Measurements from ENCODE around the gene RAET1G. TPM values are rescaled to one million over a fixed set of nuclear protein-coding genes. Genes with fewer than 3 reads are reported as not detected.

Gene RAET1G
- total RNA-seq, 1 donor from 2014 or later: not detected

- Histone ChIP-seq H3K4me3 (ENCODE audit: low read length in 3 of 3) (no peak overlapping the region), H3K27me3 (ENCODE audit: control insufficient read depth in 3 of 3, insufficient read depth in 3 of 3, low read length in 3 of 3) (no peaks in the 10 kb centered on the region), H3K27ac (ENCODE audit: low read depth, low read length) (no peak overlapping the region), H3K9me3 (ENCODE audit: control insufficient read depth in 3 of 3, low read length in 3 of 3) (no peaks in the 10 kb centered on the region), H3K9ac (ENCODE audit: low read depth in 1 of 3, low read length in 3 of 3) (no peak overlapping the region), H3K4me1 (ENCODE audit: control insufficient read depth in 3 of 3, insufficient read depth in 3 of 3, low read length in 3 of 3) (peaks cover 13 to 30% (median 29%) of the 10 kb centered on the region in 3 donors), H3K36me3 (ENCODE audit: control insufficient read depth in 3 of 3, insufficient read depth in 3 of 3, low read length in 3 of 3) (no peaks in the 10 kb centered on the region)
Observed at GRCh38 chr6:149888659-149889058, 34.3 kb downstream of the RAET1G start.

GRCh38 chr6:149888093-149888492, 34.8 kb downstream of the RAET1G start:
- peaks cover 13 to 30% (median 29%) of the 10 kb centered on the region in 3 donors for H3K4me1 ChIP-seq (ENCODE audit: control insufficient read depth in 3 of 3, insufficient read depth in 3 of 3, low read length in 3 of 3)
- no peaks in the 10 kb centered on the region for H3K9me3 ChIP-seq (ENCODE audit: control insufficient read depth in 3 of 3, low read length in 3 of 3)
- H3K9ac ChIP-seq (ENCODE audit: low read depth in 1 of 3, low read length in 3 of 3): no peak overlapping the region
- H3K36me3 ChIP-seq (ENCODE audit: control insufficient read depth in 3 of 3, insufficient read depth in 3 of 3, low read length in 3 of 3): no peaks in the 10 kb centered on the region
- H3K27ac ChIP-seq (ENCODE audit: low read depth, low read length): no peak overlapping the region
- no peaks in the 10 kb centered on the region for H3K27me3 ChIP-seq (ENCODE audit: control insufficient read depth in 3 of 3, insufficient read depth in 3 of 3, low read length in 3 of 3)
- no peak overlapping the region for H3K4me3 ChIP-seq (ENCODE audit: low read length in 3 of 3)

GRCh38 chr6:149887343-149887742, 35.6 kb downstream of the RAET1G start:
- no peaks in the 10 kb centered on the region for H3K36me3 ChIP-seq (ENCODE audit: control insufficient read depth in 3 of 3, insufficient read depth in 3 of 3, low read length in 3 of 3)
- H3K27ac ChIP-seq (ENCODE audit: low read depth, low read length): no peak overlapping the region
- H3K4me3 ChIP-seq (ENCODE audit: low read length in 3 of 3): no peak overlapping the region
- H3K27me3 ChIP-seq (ENCODE audit: control insufficient read depth in 3 of 3, insufficient read depth in 3 of 3, low read length in 3 of 3): no peaks in the 10 kb centered on the region
- H3K9ac ChIP-seq (ENCODE audit: low read depth in 1 of 3, low read length in 3 of 3): no peak overlapping the region
- H3K9me3 ChIP-seq (ENCODE audit: control insufficient read depth in 3 of 3, low read length in 3 of 3): no peaks in the 10 kb centered on the region
- H3K4me1 ChIP-seq (ENCODE audit: control insufficient read depth in 3 of 3, insufficient read depth in 3 of 3, low read length in 3 of 3): peaks cover 13 to 30% (median 29%) of the 10 kb centered on the region in 3 donors

GRCh38 chr6:149885888-149886287, 37.0 kb downstream of the RAET1G start:
- Histone ChIP-seq H3K36me3 (ENCODE audit: control insufficient read depth in 3 of 3, insufficient read depth in 3 of 3, low read length in 3 of 3) (no peaks in the 10 kb centered on the region), H3K27ac (ENCODE audit: low read depth, low read length) (no peak overlapping the region), H3K9me3 (ENCODE audit: control insufficient read depth in 3 of 3, low read length in 3 of 3) (no peaks in the 10 kb centered on the region), H3K4me3 (ENCODE audit: low read length in 3 of 3) (no peak overlapping the region), H3K9ac (ENCODE audit: low read depth in 1 of 3, low read length in 3 of 3) (no peak overlapping the region), H3K27me3 (ENCODE audit: control insufficient read depth in 3 of 3, insufficient read depth in 3 of 3, low read length in 3 of 3) (no peaks in the 10 kb centered on the region), H3K4me1 (ENCODE audit: control insufficient read depth in 3 of 3, insufficient read depth in 3 of 3, low read length in 3 of 3) (peaks cover 13 to 29% (median 28%) of the 10 kb centered on the region in 3 donors)

GRCh38 chr6:149884617-149885016, 38.3 kb downstream of the RAET1G start:
- H3K9me3 ChIP-seq (ENCODE audit: control insufficient read depth in 3 of 3, low read length in 3 of 3): no peaks in the 10 kb centered on the region
- no peak overlapping the region for H3K27ac ChIP-seq (ENCODE audit: low read depth, low read length)
- no peak overlapping the region for H3K4me3 ChIP-seq (ENCODE audit: low read length in 3 of 3)
- no peaks in the 10 kb centered on the region for H3K27me3 ChIP-seq (ENCODE audit: control insufficient read depth in 3 of 3, insufficient read depth in 3 of 3, low read length in 3 of 3)
- H3K36me3 ChIP-seq (ENCODE audit: control insufficient read depth in 3 of 3, insufficient read depth in 3 of 3, low read length in 3 of 3): no peaks in the 10 kb centered on the region
- peaks cover 5 to 19% (median 15%) of the 10 kb centered on the region in 3 donors for H3K4me1 ChIP-seq (ENCODE audit: control insufficient read depth in 3 of 3, insufficient read depth in 3 of 3, low read length in 3 of 3)
- H3K9ac ChIP-seq (ENCODE audit: low read depth in 1 of 3, low read length in 3 of 3): no peak overlapping the region

- Histone ChIP-seq H3K27me3 (ENCODE audit: control insufficient read depth in 3 of 3, insufficient read depth in 3 of 3, low read length in 3 of 3) (no peaks in the 10 kb centered on the region), H3K9me3 (ENCODE audit: control insufficient read depth in 3 of 3, low read length in 3 of 3) (no peaks in the 10 kb centered on the region), H3K4me3 (ENCODE audit: low read length in 3 of 3) (no peak overlapping the region), H3K27ac (ENCODE audit: low read depth, low read length) (no peak overlapping the region), H3K9ac (ENCODE audit: low read depth in 1 of 3, low read length in 3 of 3) (no peak overlapping the region), H3K36me3 (ENCODE audit: control insufficient read depth in 3 of 3, insufficient read depth in 3 of 3, low read length in 3 of 3) (no peaks in the 10 kb centered on the region), H3K4me1 (ENCODE audit: control insufficient read depth in 3 of 3, insufficient read depth in 3 of 3, low read length in 3 of 3) (peaks cover 5 to 16% (median 13%) of the 10 kb centered on the region in 3 donors)
Observed at GRCh38 chr6:149884215-149884614, 38.7 kb downstream of the RAET1G start.

- no peak overlapping the region for H3K27ac ChIP-seq (ENCODE audit: low read depth, low read length)
- H3K27me3 ChIP-seq (ENCODE audit: control insufficient read depth in 3 of 3, insufficient read depth in 3 of 3, low read length in 3 of 3): no peaks in the 10 kb centered on the region
- H3K4me3 ChIP-seq (ENCODE audit: low read length in 3 of 3): no peak overlapping the region
- H3K4me1 ChIP-seq (ENCODE audit: control insufficient read depth in 3 of 3, insufficient read depth in 3 of 3, low read length in 3 of 3): no peaks in the 10 kb centered on the region
- H3K36me3 ChIP-seq (ENCODE audit: control insufficient read depth in 3 of 3, insufficient read depth in 3 of 3, low read length in 3 of 3): no peaks in the 10 kb centered on the region
- no peaks in the 10 kb centered on the region for H3K9me3 ChIP-seq (ENCODE audit: control insufficient read depth in 3 of 3, low read length in 3 of 3)
- H3K9ac ChIP-seq (ENCODE audit: low read depth in 1 of 3, low read length in 3 of 3): no peak overlapping the region
Observed at GRCh38 chr6:149881860-149882259, 41.1 kb downstream of the RAET1G start.

GRCh38 chr6:149881066-149881766, 41.7 kb downstream of the RAET1G start:
- Histone ChIP-seq H3K27ac (ENCODE audit: low read depth, low read length) (no peak overlapping the region), H3K4me3 (ENCODE audit: low read length in 3 of 3) (no peak overlapping the region), H3K9ac (ENCODE audit: low read depth in 1 of 3, low read length in 3 of 3) (no peak overlapping the region), H3K36me3 (ENCODE audit: control insufficient read depth in 3 of 3, insufficient read depth in 3 of 3, low read length in 3 of 3) (no peaks in the 10 kb centered on the region), H3K4me1 (ENCODE audit: control insufficient read depth in 3 of 3, insufficient read depth in 3 of 3, low read length in 3 of 3) (no peaks in the 10 kb centered on the region), H3K9me3 (ENCODE audit: control insufficient read depth in 3 of 3, low read length in 3 of 3) (no peaks in the 10 kb centered on the region), H3K27me3 (ENCODE audit: control insufficient read depth in 3 of 3, insufficient read depth in 3 of 3, low read length in 3 of 3) (no peaks in the 10 kb centered on the region)

- no peaks in the 10 kb centered on the region for H3K36me3 ChIP-seq (ENCODE audit: control insufficient read depth in 3 of 3, insufficient read depth in 3 of 3, low read length in 3 of 3)
- no peaks in the 10 kb centered on the region for H3K9me3 ChIP-seq (ENCODE audit: control insufficient read depth in 3 of 3, low read length in 3 of 3)
- no peak overlapping the region for H3K9ac ChIP-seq (ENCODE audit: low read depth in 1 of 3, low read length in 3 of 3)
- no peak overlapping the region for H3K4me3 ChIP-seq (ENCODE audit: low read length in 3 of 3)
- H3K27me3 ChIP-seq (ENCODE audit: control insufficient read depth in 3 of 3, insufficient read depth in 3 of 3, low read length in 3 of 3): no peaks in the 10 kb centered on the region
- H3K27ac ChIP-seq (ENCODE audit: low read depth, low read length): no peak overlapping the region
- H3K4me1 ChIP-seq (ENCODE audit: control insufficient read depth in 3 of 3, insufficient read depth in 3 of 3, low read length in 3 of 3): no peaks in the 10 kb centered on the region
Observed at GRCh38 chr6:149877659-149878058, 45.3 kb downstream of the RAET1G start.

- Histone ChIP-seq H3K9me3 (ENCODE audit: control insufficient read depth in 3 of 3, low read length in 3 of 3) (no peaks in the 10 kb centered on the region), H3K36me3 (ENCODE audit: control insufficient read depth in 3 of 3, insufficient read depth in 3 of 3, low read length in 3 of 3) (no peaks in the 10 kb centered on the region), H3K9ac (ENCODE audit: low read depth in 1 of 3, low read length in 3 of 3) (no peak overlapping the region), H3K27me3 (ENCODE audit: control insufficient read depth in 3 of 3, insufficient read depth in 3 of 3, low read length in 3 of 3) (no peaks in the 10 kb centered on the region), H3K4me3 (ENCODE audit: low read length in 3 of 3) (no peak overlapping the region), H3K27ac (ENCODE audit: low read depth, low read length) (no peak overlapping the region), H3K4me1 (ENCODE audit: control insufficient read depth in 3 of 3, insufficient read depth in 3 of 3, low read length in 3 of 3) (no peaks in the 10 kb centered on the region)
Observed at GRCh38 chr6:149876241-149876933, 46.5 kb downstream of the RAET1G start.
